Brain microvascular endothelial cell (primary cell): Measurements from ENCODE around the gene GLTP.

Experiments
- DNase-seq: peaks from one replicate; pipeline ENCODE4 v3.0.0-alpha.2; 2020
- H3K27ac ChIP-seq: fragments of 250-450 bp; sonication (Bioruptor Pico); 2 replicates; pipeline ENCODE4 v1.5.1; 2020; ENCODE audit warnings: mild to moderate bottlenecking, moderate library complexity
- H3K27me3 ChIP-seq: fragments of 250-450 bp; sonication (Bioruptor Pico); replicated peaks from 2 replicates; pipeline ENCODE4 v1.5.1; 2020; ENCODE audit warnings: mild to moderate bottlenecking
- H3K36me3 ChIP-seq: fragments of 250-450 bp; sonication (Bioruptor Pico); replicated peaks from 2 replicates; pipeline ENCODE4 v1.5.1; 2020; ENCODE audit warnings: mild to moderate bottlenecking
- H3K4me3 ChIP-seq: 2 replicates; pipeline ENCODE4 v1.5.1; 2011; ENCODE audit warnings: low read depth, mild to moderate bottlenecking, control low read depth, low read length, moderate library complexity
- CTCF ChIP-seq: IDR thresholded peaks from 2 replicates; pipeline ENCODE4 v1.5.1; 2011; ENCODE audit warnings: low read depth, mild to moderate bottlenecking, moderate library complexity, low read length, control low read depth, inconsistent platforms; ENCODE audit errors: missing control alignments
- in situ Hi-C: cut with HindIII; loops from 2 replicates; pipeline ENCODE4 v1.10.0; 2017; ENCODE audit warnings: low sequenced_read_pairs, low pct_ligation_motif_present

The GLTP gene

GRCh38 chr12:109813810-109814416 is 66.4 kb downstream of the GLTP start:
- no peak overlapping the region for H3K4me3 ChIP-seq
- no peak for TF ChIP-seq CTCF
- no peak overlapping the region for H3K27ac ChIP-seq
- no peaks in the 10 kb centered on the region for H3K27me3 ChIP-seq
- in situ Hi-C loops: no loop called here
- DNase-seq: no peak
- H3K36me3 ChIP-seq: no peaks in the 10 kb centered on the region

GRCh38 chr12:109811624-109811995 is 68.7 kb downstream of the GLTP start:
- H3K27me3 ChIP-seq: no peaks in the 10 kb centered on the region
- H3K27ac ChIP-seq: no peak overlapping the region
- in situ Hi-C loops: no loop called here
- no peak for TF ChIP-seq CTCF
- DNase-seq: no peak
- no peak overlapping the region for H3K4me3 ChIP-seq
- no peaks in the 10 kb centered on the region for H3K36me3 ChIP-seq

- H3K36me3 ChIP-seq: no peaks in the 10 kb centered on the region
- H3K4me3 ChIP-seq: no peak overlapping the region
- TF ChIP-seq CTCF: no peak
- in situ Hi-C loops: no loop called here
- DNase-seq: no peak
- H3K27ac ChIP-seq: no peak overlapping the region
- H3K27me3 ChIP-seq: no peaks in the 10 kb centered on the region
Measured at GRCh38 chr12:109810954-109811623, 69.3 kb downstream of the GLTP start.

- H3K36me3 ChIP-seq: no peaks in the 10 kb centered on the region
- H3K27ac ChIP-seq: no peak overlapping the region
- DNase-seq: no peak
- in situ Hi-C loops: no loop called here
- no peaks in the 10 kb centered on the region for H3K27me3 ChIP-seq
- no peak overlapping the region for H3K4me3 ChIP-seq
- no peak for TF ChIP-seq CTCF
Measured at GRCh38 chr12:109808876-109809646, 71.3 kb downstream of the GLTP start.

GRCh38 chr12:109807954-109808643 is 72.2 kb downstream of the GLTP start:
- in situ Hi-C loops: no loop called here
- no peak for DNase-seq
- H3K4me3 ChIP-seq: no peak overlapping the region
- TF ChIP-seq CTCF: no peak
- no peaks in the 10 kb centered on the region for H3K27me3 ChIP-seq
- H3K36me3 ChIP-seq: no peaks in the 10 kb centered on the region
- H3K27ac ChIP-seq: no peak overlapping the region
